GM19238 (cell line): ENCODE measurements around the gene NDE1.
"Not testable (repeated sequence)": the region's sequence is repeated elsewhere in the genome, so short reads cannot be mapped to it uniquely, and the experiment has no call there.

Source experiments
- DNase-seq: peaks from one replicate; pipeline ENCODE4 v3.0.0; 2011; ENCODE audit warnings: low spot score; ENCODE audit not compliant: insufficient read length

Gene NDE1

DNA sequence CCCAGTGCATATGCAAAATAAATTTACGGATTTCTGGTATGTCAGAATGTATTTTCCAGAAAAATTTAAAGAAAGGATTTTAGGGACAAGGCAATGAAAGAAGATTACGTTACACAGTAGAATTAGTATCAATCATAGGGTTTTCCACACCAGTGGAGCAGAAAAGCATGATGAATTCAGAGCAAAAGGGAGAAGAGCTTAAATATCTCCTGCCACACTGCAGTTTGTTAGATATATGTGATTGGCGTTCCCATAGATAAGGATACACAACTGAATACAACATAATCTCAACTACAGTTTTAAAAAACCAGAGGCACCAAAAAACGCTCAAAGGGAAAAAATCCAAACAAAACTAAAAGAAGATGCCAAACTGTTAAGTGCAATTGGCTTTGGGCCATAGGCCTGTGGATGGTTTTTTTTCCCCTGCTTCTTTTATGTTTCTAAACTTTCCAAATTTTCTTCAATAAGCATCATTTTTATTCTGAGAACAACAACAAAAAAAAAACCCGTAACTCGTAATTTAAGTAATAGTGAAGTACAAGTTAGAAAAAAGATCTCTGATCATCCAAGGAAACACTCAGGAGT lies 29.3 kb upstream of the NDE1 start:
- no peak for DNase-seq

GRCh38 chr16:15621456-15621855 lies 28.6 kb upstream of the NDE1 start:
- DNase-seq, result no peak

GRCh38 chr16:15621889-15622288 lies 28.2 kb upstream of the NDE1 start:
- no peak for DNase-seq

GRCh38 chr16:15631730-15632409 lies 18.2 kb upstream of the NDE1 start:
- no peak for DNase-seq

DNA sequence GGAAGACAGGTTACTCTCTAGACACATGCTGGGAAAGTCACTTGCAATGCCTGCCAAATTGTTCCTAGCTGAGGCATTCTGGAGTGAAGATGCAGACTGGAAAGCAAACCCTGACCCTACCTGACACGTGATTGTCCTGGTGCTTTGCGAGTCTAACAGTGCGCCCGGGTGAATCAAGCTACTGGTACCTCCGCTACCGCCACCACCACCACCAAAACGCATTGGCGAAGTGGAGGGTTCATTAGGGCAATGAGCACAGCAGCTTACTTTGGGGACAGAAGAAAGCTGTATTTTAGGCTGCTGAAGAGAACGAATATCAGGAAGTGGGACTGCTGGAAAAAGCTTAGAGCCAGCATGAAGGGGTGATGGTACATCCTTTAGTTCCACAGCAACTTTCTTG lies 14.1 kb upstream of the NDE1 start:
- DNase-seq, result no peak

DNA sequence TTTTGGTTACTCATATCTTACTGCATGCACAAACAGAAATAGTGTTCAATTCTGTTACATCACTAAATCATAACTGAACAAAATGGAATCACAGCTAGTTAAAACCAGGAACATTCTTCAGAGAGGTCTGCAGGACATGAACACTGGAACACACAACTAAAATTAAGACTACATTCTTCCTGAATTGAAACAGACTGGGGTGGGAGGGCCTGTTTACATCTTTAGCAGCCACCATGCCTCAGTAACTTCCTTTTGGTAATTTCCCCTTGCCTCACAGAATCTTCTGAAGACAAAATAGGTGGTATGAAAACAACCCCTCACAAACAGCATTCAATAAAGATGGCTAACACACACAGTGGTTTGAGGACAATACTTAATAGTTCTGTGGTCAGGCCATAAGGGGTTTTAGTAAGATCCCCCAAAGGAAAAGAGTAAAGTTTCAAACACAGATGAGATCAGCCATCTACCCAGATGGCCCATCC lies 13.6 kb upstream of the NDE1 start:
- DNase-seq, result no peak

GRCh38 chr16:15639061-15639568 lies 10.9 kb upstream of the NDE1 start:
- no peak for DNase-seq

GRCh38 chr16:15640966-15641365 lies 9.1 kb upstream of the NDE1 start:
- DNase-seq, result no peak

GRCh38 chr16:15641753-15642556 lies 8.1 kb upstream of the NDE1 start:
- DNase-seq, result no peak

DNA sequence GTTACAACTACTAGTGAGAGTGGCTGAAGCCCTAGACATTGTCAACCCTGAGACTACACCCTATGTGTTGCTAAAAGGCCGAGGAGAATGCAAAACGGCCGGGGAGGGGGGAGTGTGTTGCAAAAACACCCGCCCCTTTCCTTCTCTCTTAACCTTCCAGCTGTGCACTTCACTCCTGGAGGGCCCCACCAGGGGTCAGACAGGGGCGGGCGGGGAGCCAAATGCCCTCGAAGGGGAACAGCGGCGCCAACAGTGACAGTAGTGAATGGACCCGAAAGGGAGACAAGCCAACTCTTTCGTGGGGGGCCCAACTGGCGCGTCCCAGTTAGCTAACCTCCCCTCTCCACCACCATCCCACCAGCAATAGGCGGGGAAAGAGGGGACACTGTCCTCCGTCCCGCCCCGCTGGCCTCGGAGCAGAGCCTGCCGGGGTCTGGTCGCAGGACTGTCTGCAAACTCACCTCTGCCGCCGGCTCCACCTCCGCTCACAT lies 7.4 kb upstream of the NDE1 start:
- no peak for DNase-seq

DNA sequence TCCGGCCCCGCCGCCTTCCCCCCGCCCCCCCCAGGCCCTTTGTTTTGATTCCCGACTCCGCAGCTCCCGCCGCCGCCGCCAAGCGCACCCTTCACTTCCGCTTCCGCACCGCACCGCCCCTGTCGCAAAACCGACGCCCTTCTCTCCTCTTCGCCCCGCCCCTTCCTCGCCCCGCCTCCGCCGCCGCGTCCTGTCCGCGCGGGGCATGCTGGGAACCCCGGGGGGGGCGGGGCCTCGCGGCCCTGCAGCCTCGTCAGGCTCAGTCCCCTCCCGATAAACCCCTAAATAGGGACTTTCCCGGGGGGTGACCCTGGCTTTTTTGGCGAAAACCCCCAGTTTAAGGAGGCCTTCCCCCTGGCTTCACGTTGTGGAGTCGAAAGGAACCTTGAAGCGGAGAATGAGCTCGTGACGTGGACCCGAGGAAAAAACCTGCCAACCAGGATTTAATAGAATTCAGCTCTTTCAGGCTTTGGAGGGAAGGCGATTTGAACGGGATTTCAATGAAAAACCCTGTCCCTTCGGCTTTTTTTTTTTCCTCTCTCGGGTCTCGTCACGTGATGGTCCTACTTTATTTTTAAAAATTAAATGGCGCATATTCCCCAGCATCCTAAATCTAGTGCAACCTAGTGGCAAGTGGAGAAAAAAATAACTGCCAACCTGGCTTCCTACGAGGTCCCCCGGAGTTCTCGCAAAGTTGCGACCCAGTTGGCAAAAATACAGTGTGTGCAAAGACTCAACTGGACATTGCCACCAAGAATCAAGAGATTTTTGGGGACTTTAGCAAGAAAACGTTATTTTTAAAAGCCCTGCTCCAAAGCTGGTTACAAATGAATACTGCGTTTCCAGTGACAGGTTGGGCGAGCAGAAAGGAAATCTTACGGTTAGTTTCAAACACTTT lies 6.7 kb upstream of the NDE1 start, which contains the start of gene MARF1:
Gene MARF1 (minus strand): TSS at position 107 of the 898 bp plus-strand sequence. CDS start 3,921 bp downstream, outside the sequence.
- DNase-seq, result peak; percentile 58

DNA sequence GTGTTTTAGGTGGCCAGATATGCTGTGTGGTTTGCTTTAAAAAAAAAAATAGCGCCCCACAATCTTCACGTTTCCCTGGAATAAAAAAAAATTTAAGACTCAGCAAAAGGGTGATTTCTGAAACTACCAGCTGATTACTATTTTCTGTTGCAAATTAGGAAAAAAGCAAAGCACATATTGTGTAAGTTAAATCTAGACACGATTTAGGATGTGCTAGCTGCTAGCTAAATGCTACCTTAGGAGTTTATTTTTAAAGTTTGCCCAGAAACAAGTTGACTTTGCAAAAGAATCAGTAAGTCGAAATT lies 6.1 kb upstream of the NDE1 start:
- no peak for DNase-seq

- DNase-seq, result no peak
These were observed 5.6 kb upstream of the NDE1 start for GRCh38 chr16:15644267-15644961.

GRCh38 chr16:15644962-15645465 lies 5.0 kb upstream of the NDE1 start:
- not testable (repeated sequence) for DNase-seq

DNA sequence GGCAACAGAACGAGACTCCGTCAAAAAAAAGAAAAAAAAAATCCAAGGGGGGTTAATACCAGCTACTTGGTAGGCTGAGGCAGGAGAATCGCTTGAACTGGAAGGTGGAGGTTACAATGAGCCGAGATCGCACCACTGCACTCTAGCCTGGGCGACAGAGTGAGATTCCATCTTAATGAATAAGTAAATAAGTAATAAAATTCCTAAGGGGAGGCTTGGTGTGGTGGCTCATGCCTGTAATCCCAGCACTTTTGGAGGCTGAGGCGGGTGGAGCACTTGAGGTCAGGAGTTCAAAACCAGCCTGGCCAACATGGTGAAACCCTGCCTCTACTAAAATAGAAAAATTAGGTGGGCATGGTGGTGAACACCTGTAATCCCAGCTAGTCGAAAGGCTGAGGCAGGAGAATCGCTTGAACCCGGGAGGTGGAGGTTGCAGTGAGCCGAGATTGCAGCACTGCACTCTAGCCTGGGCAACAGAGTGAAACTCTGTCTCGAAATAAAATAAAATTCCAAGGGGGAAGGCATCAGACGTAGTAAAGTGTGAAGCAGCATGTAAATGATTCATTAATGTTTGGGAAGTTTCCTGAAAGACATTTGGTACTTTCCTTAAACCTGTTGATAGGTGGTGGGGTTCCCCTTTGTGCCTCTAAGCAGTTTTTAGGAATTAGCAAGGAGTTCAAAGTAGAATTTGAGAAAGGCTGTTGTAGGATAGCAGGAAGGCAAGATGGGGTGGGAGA lies 3.3 kb upstream of the NDE1 start:
- DNase-seq, result not testable (repeated sequence)

DNA sequence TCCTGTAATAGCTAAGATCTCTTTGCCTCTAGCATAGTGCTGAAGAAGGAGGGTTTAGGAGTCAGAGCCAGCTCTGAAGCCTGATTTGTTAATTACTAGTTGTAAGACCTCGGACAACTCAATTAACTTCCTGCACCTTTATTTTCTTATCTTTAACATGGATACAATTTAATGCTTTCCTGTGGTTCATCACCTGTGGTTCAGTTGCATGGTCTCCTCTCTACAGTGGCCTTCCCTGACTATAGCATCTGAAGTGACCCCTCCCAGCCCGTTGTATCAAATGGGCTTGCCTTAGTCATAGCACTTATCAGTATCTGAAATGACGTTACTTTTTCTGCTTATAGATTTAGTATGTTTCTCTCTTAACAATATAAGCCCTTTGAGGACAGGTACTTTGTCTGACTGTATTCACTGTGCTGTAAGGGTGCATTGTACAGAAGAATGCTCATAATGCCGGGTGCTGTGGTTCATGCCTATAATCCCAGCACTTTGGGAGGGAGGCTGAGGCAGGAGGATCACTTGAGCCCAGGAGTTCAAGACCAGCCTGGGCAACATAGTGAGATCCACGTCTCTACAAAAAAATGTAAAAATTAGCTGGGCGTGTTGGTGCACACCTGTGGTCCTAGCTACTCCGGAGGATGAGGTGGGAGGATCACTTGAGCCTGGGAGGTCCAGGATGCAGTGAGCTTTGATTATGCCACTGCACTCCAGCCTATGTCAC lies 2.6 kb upstream of the NDE1 start:
- no peak for DNase-seq

- DNase-seq, result no peak
These were observed 1.8 kb upstream of the NDE1 start for GRCh38 chr16:15648135-15648730.

- DNase-seq, result not testable (repeated sequence)
These were observed 734 bp upstream of the NDE1 start for GRCh38 chr16:15649311-15649710.

DNA sequence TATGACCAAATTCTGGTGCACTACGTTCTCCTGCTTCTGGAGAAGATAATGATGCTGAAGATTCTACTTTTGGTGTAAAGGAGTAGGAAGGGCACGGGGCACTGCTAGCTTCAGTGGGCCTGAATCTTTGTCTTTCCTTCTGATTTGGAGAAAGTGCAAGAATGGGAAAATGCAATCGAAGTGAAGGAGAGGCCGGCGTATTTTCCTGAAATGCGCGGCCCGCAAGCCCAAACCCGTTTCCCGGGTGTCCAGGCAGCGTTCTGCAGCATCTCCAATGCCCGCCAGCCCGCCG lies 372 bp upstream of the NDE1 start:
- no peak for DNase-seq
